HS-27A (cell line): ENCODE measurements around the gene RLIM.
"Not testable (repeated sequence)": the region's sequence is repeated elsewhere in the genome, so short reads cannot be mapped to it uniquely, and the experiment has no call there.

Source experiments
- DNase-seq: peaks from one replicate; pipeline ENCODE4 v3.0.0-alpha.2; 2012; ENCODE audit warnings: low read depth, missing footprints

Gene RLIM

GRCh38 chrX:74614093-74614909 lies at the start of gene RLIM:
RLIM (minus strand) TSS chrX:74614624; CDS start chrX:74595977, 18,647 bp downstream.
- DNase-seq: peak; percentile 83

GRCh38 chrX:74656079-74656745 lies 41.8 kb upstream of the RLIM start:
- DNase-seq: peak; percentile 60

GRCh38 chrX:74654953-74655352 lies 40.5 kb upstream of the RLIM start:
- DNase-seq: not testable (repeated sequence)

GRCh38 chrX:74636749-74637314 lies 22.4 kb upstream of the RLIM start:
- DNase-seq: no peak

- peak; percentile 8 for DNase-seq
Observed at GRCh38 chrX:74613370-74614092, 893 bp downstream of the RLIM start.

- no peak for DNase-seq
Observed at GRCh38 chrX:74606799-74607198, 7.6 kb downstream of the RLIM start.

GRCh38 chrX:74606342-74606741 lies 8.1 kb downstream of the RLIM start:
- DNase-seq: no peak

GRCh38 chrX:74603040-74603439 lies 11.4 kb downstream of the RLIM start:
- no peak for DNase-seq

- DNase-seq: no peak
Observed at GRCh38 chrX:74602142-74602541, 12.3 kb downstream of the RLIM start.

GRCh38 chrX:74593593-74593992 lies 20.8 kb downstream of the RLIM start:
- no peak for DNase-seq

GRCh38 chrX:74585766-74586165 lies 28.7 kb downstream of the RLIM start:
- no peak for DNase-seq

- DNase-seq: no peak
Observed at GRCh38 chrX:74579597-74580198, 34.7 kb downstream of the RLIM start.

GRCh38 chrX:74578137-74578536 lies 36.3 kb downstream of the RLIM start:
- no peak for DNase-seq

- DNase-seq: no peak
Observed at GRCh38 chrX:74557378-74557777, 57.0 kb downstream of the RLIM start.

- DNase-seq: no peak
Observed at GRCh38 chrX:74551934-74552333, 62.5 kb downstream of the RLIM start.

- DNase-seq: peak; percentile 19
Observed at GRCh38 chrX:74550295-74550802, 64.1 kb downstream of the RLIM start.

GRCh38 chrX:74546984-74547383 lies 67.4 kb downstream of the RLIM start:
- DNase-seq: no peak

- DNase-seq: no peak
Observed at GRCh38 chrX:74545880-74546523, 68.4 kb downstream of the RLIM start.

- DNase-seq: no peak
Observed at GRCh38 chrX:74540635-74541249, 73.7 kb downstream of the RLIM start.

- peak; percentile 19 for DNase-seq
Observed at GRCh38 chrX:74536832-74537371, 77.5 kb downstream of the RLIM start.
